A549 (cell line): Measurements from ENCODE around the gene KAT6B.

ENCODE experiments used
- ESRRA ChIP-seq: fragments of 150-350 bp; IDR thresholded peaks from 2 replicates; pipeline ENCODE4 v1.6.1; 2014; ENCODE audit warnings: mild to moderate bottlenecking, low read length, borderline replicate concordance
- KDM1A ChIP-seq: fragments of 200-600 bp; sonication (generic); IDR thresholded peaks from 2 replicates; pipeline ENCODE4 v1.6.1; 2016; ENCODE audit warnings: low read depth, mild to moderate bottlenecking
- MAZ ChIP-seq: fragments of 150-350 bp; IDR thresholded peaks from 2 replicates; pipeline ENCODE4 v1.6.1; 2014; ENCODE audit warnings: antibody characterized with exemption, low read depth, low read length, borderline replicate concordance
- PHF8 ChIP-seq: fragments of 200-600 bp; sonication (generic); IDR thresholded peaks from 2 replicates; pipeline ENCODE4 v1.6.1; 2016; ENCODE audit warnings: low read depth, mild to moderate bottlenecking, antibody characterized with exemption, moderate library complexity, borderline replicate concordance
- RFX5 ChIP-seq: fragments of 450-650 bp; IDR thresholded peaks from 2 replicates; pipeline ENCODE4 v1.7.1; 2014; ENCODE audit warnings: antibody characterized with exemption, mild to moderate bottlenecking, moderate library complexity
- TF ChIP-seq, protein P1 (sequence below): IDR thresholded peaks from 2 replicates; pipeline ENCODE4 v1.6.1; 2012
- TF ChIP-seq, protein P2 (sequence below): fragments of 200-600 bp; sonication (generic); IDR thresholded peaks from 2 replicates; pipeline ENCODE4 v1.6.1; 2016; ENCODE audit warnings: antibody characterized with exemption, mild to moderate bottlenecking, moderate library complexity
- TF ChIP-seq, protein P3 (sequence below): fragments of >200 bp; sonication (Bioruptor Twin); formaldehyde crosslinking; IDR thresholded peaks from 3 replicates; pipeline ENCODE4 v1.5.1; 2016
- TF ChIP-seq, protein P4 (sequence below): IDR thresholded peaks from 2 replicates; pipeline ENCODE4 v1.6.1; 2012; ENCODE audit warnings: low read depth, borderline replicate concordance

DNA sequence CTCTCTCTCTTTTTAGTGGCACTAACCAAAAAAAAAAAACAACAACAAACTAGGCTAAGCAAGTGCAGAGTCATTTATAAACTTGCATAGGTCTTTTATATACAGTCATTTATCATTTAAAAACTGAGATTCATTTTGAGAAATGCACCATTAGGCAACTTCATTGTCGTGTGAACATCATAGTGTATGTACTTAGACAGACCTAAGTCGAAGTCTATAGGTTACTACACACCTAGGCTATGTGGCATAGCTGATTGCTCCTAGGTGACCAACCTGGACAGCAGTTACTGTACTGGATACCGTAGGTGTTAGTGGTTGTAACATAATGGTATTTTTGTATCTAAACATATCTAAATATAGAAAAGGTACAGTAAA is 175.9 kb downstream of the KAT6B start:
- TF ChIP-seq MAZ (no peak), RFX5 (no peak), PHF8 (no peak), KDM1A (no peak), ESRRA (no peak)
- TF ChIP-seq, protein P1, sequence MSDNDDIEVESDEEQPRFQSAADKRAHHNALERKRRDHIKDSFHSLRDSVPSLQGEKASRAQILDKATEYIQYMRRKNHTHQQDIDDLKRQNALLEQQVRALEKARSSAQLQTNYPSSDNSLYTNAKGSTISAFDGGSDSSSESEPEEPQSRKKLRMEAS, result no peak
- TF ChIP-seq, protein P2, sequence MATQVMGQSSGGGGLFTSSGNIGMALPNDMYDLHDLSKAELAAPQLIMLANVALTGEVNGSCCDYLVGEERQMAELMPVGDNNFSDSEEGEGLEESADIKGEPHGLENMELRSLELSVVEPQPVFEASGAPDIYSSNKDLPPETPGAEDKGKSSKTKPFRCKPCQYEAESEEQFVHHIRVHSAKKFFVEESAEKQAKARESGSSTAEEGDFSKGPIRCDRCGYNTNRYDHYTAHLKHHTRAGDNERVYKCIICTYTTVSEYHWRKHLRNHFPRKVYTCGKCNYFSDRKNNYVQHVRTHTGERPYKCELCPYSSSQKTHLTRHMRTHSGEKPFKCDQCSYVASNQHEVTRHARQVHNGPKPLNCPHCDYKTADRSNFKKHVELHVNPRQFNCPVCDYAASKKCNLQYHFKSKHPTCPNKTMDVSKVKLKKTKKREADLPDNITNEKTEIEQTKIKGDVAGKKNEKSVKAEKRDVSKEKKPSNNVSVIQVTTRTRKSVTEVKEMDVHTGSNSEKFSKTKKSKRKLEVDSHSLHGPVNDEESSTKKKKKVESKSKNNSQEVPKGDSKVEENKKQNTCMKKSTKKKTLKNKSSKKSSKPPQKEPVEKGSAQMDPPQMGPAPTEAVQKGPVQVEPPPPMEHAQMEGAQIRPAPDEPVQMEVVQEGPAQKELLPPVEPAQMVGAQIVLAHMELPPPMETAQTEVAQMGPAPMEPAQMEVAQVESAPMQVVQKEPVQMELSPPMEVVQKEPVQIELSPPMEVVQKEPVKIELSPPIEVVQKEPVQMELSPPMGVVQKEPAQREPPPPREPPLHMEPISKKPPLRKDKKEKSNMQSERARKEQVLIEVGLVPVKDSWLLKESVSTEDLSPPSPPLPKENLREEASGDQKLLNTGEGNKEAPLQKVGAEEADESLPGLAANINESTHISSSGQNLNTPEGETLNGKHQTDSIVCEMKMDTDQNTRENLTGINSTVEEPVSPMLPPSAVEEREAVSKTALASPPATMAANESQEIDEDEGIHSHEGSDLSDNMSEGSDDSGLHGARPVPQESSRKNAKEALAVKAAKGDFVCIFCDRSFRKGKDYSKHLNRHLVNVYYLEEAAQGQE, result no peak
- TF ChIP-seq, protein P3, sequence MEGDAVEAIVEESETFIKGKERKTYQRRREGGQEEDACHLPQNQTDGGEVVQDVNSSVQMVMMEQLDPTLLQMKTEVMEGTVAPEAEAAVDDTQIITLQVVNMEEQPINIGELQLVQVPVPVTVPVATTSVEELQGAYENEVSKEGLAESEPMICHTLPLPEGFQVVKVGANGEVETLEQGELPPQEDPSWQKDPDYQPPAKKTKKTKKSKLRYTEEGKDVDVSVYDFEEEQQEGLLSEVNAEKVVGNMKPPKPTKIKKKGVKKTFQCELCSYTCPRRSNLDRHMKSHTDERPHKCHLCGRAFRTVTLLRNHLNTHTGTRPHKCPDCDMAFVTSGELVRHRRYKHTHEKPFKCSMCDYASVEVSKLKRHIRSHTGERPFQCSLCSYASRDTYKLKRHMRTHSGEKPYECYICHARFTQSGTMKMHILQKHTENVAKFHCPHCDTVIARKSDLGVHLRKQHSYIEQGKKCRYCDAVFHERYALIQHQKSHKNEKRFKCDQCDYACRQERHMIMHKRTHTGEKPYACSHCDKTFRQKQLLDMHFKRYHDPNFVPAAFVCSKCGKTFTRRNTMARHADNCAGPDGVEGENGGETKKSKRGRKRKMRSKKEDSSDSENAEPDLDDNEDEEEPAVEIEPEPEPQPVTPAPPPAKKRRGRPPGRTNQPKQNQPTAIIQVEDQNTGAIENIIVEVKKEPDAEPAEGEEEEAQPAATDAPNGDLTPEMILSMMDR, result no peak
- TF ChIP-seq, protein P4, sequence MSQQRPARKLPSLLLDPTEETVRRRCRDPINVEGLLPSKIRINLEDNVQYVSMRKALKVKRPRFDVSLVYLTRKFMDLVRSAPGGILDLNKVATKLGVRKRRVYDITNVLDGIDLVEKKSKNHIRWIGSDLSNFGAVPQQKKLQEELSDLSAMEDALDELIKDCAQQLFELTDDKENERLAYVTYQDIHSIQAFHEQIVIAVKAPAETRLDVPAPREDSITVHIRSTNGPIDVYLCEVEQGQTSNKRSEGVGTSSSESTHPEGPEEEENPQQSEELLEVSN, result no peak
